Liver (tissue), 9 donors: ENCODE data around the gene REXO5. TPM values are rescaled to one million over a fixed set of nuclear protein-coding genes. Genes with fewer than 3 reads are reported as not detected.

Source experiments
- DNase-seq: peaks from one replicate; pipeline ENCODE4 v3.0.0-alpha.2; 2017; ENCODE audit warnings: low spot score
- H3K27ac ChIP-seq, 2 donors: one replicate each; pipeline ENCODE4 v1.7.0; 2013; ENCODE audit warnings: inconsistent platforms in 2 of 2, low read length in 2 of 2, control low read depth in 1 of 2, low read depth in 1 of 2, mild to moderate bottlenecking in 1 of 2
- H3K27me3 ChIP-seq, 4 donors: one replicate each; pipeline versions ENCODE4 v1.6.1 to v1.7.0; 2013; ENCODE audit warnings: low read length in 3 of 4, inconsistent platforms in 1 of 4, mild to moderate bottlenecking in 1 of 4, moderate library complexity in 1 of 4; ENCODE audit not compliant: control insufficient read depth in 4 of 4, insufficient read depth in 4 of 4
- H3K36me3 ChIP-seq, 4 donors: one replicate each; pipeline versions ENCODE4 v1.6.1 to v1.7.0; 2013; ENCODE audit warnings: low read length in 3 of 4, mild to moderate bottlenecking in 3 of 4, low read depth in 1 of 4, moderate library complexity in 1 of 4; ENCODE audit not compliant: control insufficient read depth in 4 of 4, insufficient read depth in 3 of 4
- H3K4me1 ChIP-seq, 4 donors: one replicate each; pipeline versions ENCODE4 v1.6.1 to v1.7.0; 2013; ENCODE audit warnings: low read length in 3 of 4, mild to moderate bottlenecking in 3 of 4, moderate library complexity in 1 of 4; ENCODE audit not compliant: control insufficient read depth in 4 of 4, insufficient read depth in 4 of 4
- H3K4me3 ChIP-seq, 3 donors: one replicate each; pipeline versions ENCODE4 v1.6.1 to v1.7.0; 2013; ENCODE audit warnings: low read length in 3 of 3, control low read depth in 1 of 3, low read depth in 1 of 3, mild to moderate bottlenecking in 1 of 3
- H3K9ac ChIP-seq, 2 donors: one replicate each; pipeline ENCODE4 v1.7.0; 2013; ENCODE audit warnings: low read length in 2 of 2, mild to moderate bottlenecking in 2 of 2, moderate library complexity in 2 of 2, control low read depth in 1 of 2, low read depth in 1 of 2
- H3K9me3 ChIP-seq, 4 donors: one replicate each; pipeline versions ENCODE4 v1.6.1 to v1.7.0; 2013; ENCODE audit warnings: low read length in 3 of 4; ENCODE audit not compliant: control insufficient read depth in 4 of 4
- EGR1 ChIP-seq, 2 donors: IDR thresholded peaks; 2 replicates each; pipeline ENCODE4 v1.6.1; 2016 to 2018; ENCODE audit warnings: antibody characterized with exemption in 2 of 2, low read depth in 2 of 2
- FOXA1 ChIP-seq: IDR thresholded peaks from 2 replicates; pipeline ENCODE4 v1.6.1; 2016; ENCODE audit warnings: antibody characterized with exemption
- FOXA2 ChIP-seq: IDR thresholded peaks from 2 replicates; pipeline ENCODE4 v1.6.1; 2016; ENCODE audit warnings: antibody characterized with exemption
- HNF4A ChIP-seq, 2 donors: conservative IDR thresholded peaks; 2 replicates each; pipeline ENCODE4 v1.6.1; 2016; ENCODE audit warnings: antibody characterized with exemption in 2 of 2, mild to moderate bottlenecking in 2 of 2
- HNF4G ChIP-seq: IDR thresholded peaks from 2 replicates; pipeline ENCODE4 v1.6.1; 2016; ENCODE audit warnings: antibody characterized with exemption
- JUND ChIP-seq, 2 donors: IDR thresholded peaks; 2 replicates each; pipeline ENCODE4 v1.6.1; 2016; ENCODE audit warnings: antibody characterized with exemption in 2 of 2
- NR2F2 ChIP-seq: IDR thresholded peaks from 2 replicates; pipeline ENCODE4 v1.6.1; 2016; ENCODE audit warnings: antibody characterized with exemption
- RAD21 ChIP-seq, 2 donors: IDR thresholded peaks; 2 replicates each; pipeline ENCODE4 v1.6.1; 2016; ENCODE audit warnings: antibody characterized with exemption in 2 of 2, mild to moderate bottlenecking in 2 of 2
- RXRA ChIP-seq, 2 donors: IDR thresholded peaks; 2 replicates each; pipeline ENCODE4 v1.6.1; 2017 to 2018; ENCODE audit warnings: antibody characterized with exemption in 2 of 2, mild to moderate bottlenecking in 1 of 2
- SP1 ChIP-seq: IDR thresholded peaks from 2 replicates; pipeline ENCODE4 v1.6.1; 2018; ENCODE audit warnings: antibody characterized with exemption, mild to moderate bottlenecking
- TAF1 ChIP-seq: conservative IDR thresholded peaks from 2 replicates; pipeline ENCODE4 v1.6.1; 2016; ENCODE audit warnings: antibody characterized with exemption, mild to moderate bottlenecking
- YY1 ChIP-seq: IDR thresholded peaks from 2 replicates; pipeline ENCODE4 v1.6.1; 2016; ENCODE audit warnings: antibody characterized with exemption, mild to moderate bottlenecking
- WGBS: extraction: QIAGEN DNeasy Blood & Tissue Kit; methylation state at CpG from one replicate; pipeline ENCODE4 v1.1.7; 2013; 5-methylcytosine and 5-hydroxymethylcytosine counted together
- polyA plus RNA-seq, 2 donors: library from polyadenylated mRNA; stranded (reverse) in 1 of 2; unstranded in 1 of 2; fragments of 200-250 nt in 1 of 2; fragments of >200 nt in 1 of 2; fragmentation: Nextera tagmentation in 1 of 2; extraction: Ambion mirVana in 1 of 2; gene quantifications; one replicate each; pipeline versions ENCODE4 v1.2.1 to v1.2.3, GENCODE V29; 2013 to 2015
- total RNA-seq, 2 donors: library from RNA; depleted of rRNA; stranded (reverse); fragments of >200 nt; gene quantifications; one replicate each; pipeline ENCODE4 v1.2.3, GENCODE V29; 2014
- TF ChIP-seq, protein P1 (sequence below): IDR thresholded peaks from 2 replicates; pipeline ENCODE4 v1.6.1; 2016; ENCODE audit warnings: antibody characterized with exemption
- TF ChIP-seq, protein P2 (sequence below): IDR thresholded peaks from 2 replicates; pipeline ENCODE4 v1.6.1; 2016; ENCODE audit warnings: antibody characterized with exemption
- TF ChIP-seq, protein P3 (sequence below): fragments of 150-350 bp; IDR thresholded peaks from 2 replicates; pipeline ENCODE4 v1.5.1; 2017; ENCODE audit warnings: improper control_type of control experiment, low read depth, low read length; ENCODE audit not compliant: missing input control
- TF ChIP-seq, protein P4 (sequence below): IDR thresholded peaks from 2 replicates; pipeline ENCODE4 v1.6.1; 2016; ENCODE audit warnings: antibody characterized with exemption
- TF ChIP-seq, protein P5 (sequence below): IDR thresholded peaks from 2 replicates; pipeline ENCODE4 v1.6.1; 2016; ENCODE audit warnings: antibody characterized with exemption, mild to moderate bottlenecking
- donor health status: healthy.
- donor health status: healthy.
- donor health status: healthy.
- donor health status: healthy.
- donor health status: healthy.

Gene REXO5
- total and polyA plus RNA-seq, 4 donors, result 0.83 to 10.6 (median 1.8) TPM

DNA sequence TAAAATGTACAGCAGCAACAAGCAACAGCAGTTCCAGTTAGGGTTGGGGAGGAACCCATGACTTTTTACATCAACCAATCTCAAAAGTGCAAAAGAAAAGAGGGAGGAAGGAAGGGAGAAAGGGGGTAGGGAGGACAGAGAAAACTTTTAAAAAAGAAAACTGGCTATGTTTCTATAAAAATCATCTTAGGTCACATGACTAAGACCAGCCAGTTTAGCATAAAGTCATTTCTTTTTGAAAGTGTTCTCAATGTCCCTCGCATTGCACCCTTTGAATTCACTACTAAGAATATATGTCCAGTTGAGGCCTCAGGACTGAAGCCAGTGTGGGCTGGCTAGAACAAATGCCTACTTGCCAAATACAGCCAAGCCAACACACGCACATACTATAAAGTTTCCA is 64.9 kb downstream of the REXO5 start:
- DNase-seq, result no peak
- Histone ChIP-seq H3K9ac (no peak overlapping the region), H3K36me3 (no peaks in the 10 kb centered on the region), H3K4me3 (no peak overlapping the region), H3K27me3 (no peaks in the 10 kb centered on the region), H3K4me1 (peaks cover 8 to 87% (median 68%) of the 10 kb centered on the region in 4 donors), H3K9me3 (no peaks in the 10 kb centered on the region), H3K27ac (no peak overlapping the region)
- 32% methylated on average over 2 of the region's 2 CpGs for WGBS
- TF ChIP-seq, protein P1, sequence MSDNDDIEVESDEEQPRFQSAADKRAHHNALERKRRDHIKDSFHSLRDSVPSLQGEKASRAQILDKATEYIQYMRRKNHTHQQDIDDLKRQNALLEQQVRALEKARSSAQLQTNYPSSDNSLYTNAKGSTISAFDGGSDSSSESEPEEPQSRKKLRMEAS, result no peak
- TF ChIP-seq FOXA1 (no peak), FOXA2 (no peak), YY1 (no peak), HNF4G (no peak), RAD21 (IDR thresholded peaks at IDR 0.05) (no peak), JUND (IDR thresholded peaks at IDR 0.05) (no peak), RXRA (IDR thresholded peaks at IDR 0.05) (no peak), NR2F2 (no peak)
- TF ChIP-seq, protein P2, sequence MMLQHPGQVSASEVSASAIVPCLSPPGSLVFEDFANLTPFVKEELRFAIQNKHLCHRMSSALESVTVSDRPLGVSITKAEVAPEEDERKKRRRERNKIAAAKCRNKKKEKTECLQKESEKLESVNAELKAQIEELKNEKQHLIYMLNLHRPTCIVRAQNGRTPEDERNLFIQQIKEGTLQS, result no peak
- TF ChIP-seq, protein P3, sequence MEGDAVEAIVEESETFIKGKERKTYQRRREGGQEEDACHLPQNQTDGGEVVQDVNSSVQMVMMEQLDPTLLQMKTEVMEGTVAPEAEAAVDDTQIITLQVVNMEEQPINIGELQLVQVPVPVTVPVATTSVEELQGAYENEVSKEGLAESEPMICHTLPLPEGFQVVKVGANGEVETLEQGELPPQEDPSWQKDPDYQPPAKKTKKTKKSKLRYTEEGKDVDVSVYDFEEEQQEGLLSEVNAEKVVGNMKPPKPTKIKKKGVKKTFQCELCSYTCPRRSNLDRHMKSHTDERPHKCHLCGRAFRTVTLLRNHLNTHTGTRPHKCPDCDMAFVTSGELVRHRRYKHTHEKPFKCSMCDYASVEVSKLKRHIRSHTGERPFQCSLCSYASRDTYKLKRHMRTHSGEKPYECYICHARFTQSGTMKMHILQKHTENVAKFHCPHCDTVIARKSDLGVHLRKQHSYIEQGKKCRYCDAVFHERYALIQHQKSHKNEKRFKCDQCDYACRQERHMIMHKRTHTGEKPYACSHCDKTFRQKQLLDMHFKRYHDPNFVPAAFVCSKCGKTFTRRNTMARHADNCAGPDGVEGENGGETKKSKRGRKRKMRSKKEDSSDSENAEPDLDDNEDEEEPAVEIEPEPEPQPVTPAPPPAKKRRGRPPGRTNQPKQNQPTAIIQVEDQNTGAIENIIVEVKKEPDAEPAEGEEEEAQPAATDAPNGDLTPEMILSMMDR, result no peak

DNA sequence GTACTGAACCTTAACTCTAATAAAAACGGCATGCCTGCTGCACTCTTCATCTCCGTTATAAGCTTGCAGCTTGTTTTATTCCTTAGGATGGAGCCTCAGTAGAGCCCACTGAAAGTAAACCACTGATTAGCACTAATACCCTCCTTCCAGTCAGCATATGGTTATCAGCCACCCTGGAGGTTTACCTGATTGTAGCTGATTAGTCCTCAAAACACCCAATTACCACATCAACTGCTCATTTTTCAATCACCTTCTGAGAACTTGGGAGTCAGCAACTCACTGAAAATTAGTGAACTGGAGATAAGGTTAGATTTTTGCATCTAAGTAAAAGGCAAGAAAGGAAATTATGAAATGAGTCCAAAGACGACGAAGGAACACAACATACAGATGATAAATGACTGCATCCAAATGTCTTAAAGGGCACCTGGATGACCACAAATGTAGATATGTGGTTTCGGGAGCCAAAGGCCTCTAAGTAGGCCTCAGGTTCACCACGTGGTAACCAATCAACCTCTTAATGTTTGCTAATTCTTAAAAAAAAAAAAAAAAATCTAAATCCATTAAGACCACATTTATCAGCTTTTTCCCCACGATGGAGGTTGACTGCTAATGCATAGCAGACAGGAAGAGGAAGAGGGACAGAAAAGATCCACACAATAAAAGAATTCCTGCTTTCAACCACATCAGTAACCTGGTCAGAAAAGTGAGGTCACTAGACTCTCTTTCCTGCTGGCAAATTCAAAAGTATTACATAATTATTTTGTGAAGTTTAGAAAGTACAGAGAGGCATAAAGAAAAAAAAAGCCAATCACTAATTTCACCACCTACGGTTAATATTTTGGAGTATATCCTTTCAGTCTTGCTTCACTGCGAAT is 65.9 kb downstream of the REXO5 start:
- Histone ChIP-seq H3K9me3 (no peaks in the 10 kb centered on the region), H3K4me3 (no peak overlapping the region), H3K9ac (no peak overlapping the region), H3K36me3 (no peaks in the 10 kb centered on the region), H3K27ac (peak overlapping the region; percentile 21 to 26), H3K27me3 (no peaks in the 10 kb centered on the region), H3K4me1 (peaks cover 5 to 78% (median 60%) of the 10 kb centered on the region in 4 donors)
- 77% methylated on average over 9 of the region's 9 CpGs for WGBS
- no peak for DNase-seq
- TF ChIP-seq TAF1 (no peak), FOXA1 (no peak), YY1 (no peak), EGR1 (IDR thresholded peaks at IDR 0.05; ENCODE audit: low read depth in 2 of 2) (no peak), RAD21 (IDR thresholded peaks at IDR 0.05) (no peak), SP1 (no peak), HNF4A (conservative IDR thresholded peaks at IDR 0.05) (no peak), FOXA2 (no peak), NR2F2 (no peak), HNF4G (no peak), JUND (IDR thresholded peaks at IDR 0.05) (no peak), RXRA (IDR thresholded peaks at IDR 0.05) (no peak)
- TF ChIP-seq, protein P4, sequence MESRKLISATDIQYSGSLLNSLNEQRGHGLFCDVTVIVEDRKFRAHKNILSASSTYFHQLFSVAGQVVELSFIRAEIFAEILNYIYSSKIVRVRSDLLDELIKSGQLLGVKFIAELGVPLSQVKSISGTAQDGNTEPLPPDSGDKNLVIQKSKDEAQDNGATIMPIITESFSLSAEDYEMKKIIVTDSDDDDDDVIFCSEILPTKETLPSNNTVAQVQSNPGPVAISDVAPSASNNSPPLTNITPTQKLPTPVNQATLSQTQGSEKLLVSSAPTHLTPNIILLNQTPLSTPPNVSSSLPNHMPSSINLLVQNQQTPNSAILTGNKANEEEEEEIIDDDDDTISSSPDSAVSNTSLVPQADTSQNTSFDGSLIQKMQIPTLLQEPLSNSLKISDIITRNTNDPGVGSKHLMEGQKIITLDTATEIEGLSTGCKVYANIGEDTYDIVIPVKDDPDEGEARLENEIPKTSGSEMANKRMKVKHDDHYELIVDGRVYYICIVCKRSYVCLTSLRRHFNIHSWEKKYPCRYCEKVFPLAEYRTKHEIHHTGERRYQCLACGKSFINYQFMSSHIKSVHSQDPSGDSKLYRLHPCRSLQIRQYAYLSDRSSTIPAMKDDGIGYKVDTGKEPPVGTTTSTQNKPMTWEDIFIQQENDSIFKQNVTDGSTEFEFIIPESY, result no peak
- TF ChIP-seq, protein P5, sequence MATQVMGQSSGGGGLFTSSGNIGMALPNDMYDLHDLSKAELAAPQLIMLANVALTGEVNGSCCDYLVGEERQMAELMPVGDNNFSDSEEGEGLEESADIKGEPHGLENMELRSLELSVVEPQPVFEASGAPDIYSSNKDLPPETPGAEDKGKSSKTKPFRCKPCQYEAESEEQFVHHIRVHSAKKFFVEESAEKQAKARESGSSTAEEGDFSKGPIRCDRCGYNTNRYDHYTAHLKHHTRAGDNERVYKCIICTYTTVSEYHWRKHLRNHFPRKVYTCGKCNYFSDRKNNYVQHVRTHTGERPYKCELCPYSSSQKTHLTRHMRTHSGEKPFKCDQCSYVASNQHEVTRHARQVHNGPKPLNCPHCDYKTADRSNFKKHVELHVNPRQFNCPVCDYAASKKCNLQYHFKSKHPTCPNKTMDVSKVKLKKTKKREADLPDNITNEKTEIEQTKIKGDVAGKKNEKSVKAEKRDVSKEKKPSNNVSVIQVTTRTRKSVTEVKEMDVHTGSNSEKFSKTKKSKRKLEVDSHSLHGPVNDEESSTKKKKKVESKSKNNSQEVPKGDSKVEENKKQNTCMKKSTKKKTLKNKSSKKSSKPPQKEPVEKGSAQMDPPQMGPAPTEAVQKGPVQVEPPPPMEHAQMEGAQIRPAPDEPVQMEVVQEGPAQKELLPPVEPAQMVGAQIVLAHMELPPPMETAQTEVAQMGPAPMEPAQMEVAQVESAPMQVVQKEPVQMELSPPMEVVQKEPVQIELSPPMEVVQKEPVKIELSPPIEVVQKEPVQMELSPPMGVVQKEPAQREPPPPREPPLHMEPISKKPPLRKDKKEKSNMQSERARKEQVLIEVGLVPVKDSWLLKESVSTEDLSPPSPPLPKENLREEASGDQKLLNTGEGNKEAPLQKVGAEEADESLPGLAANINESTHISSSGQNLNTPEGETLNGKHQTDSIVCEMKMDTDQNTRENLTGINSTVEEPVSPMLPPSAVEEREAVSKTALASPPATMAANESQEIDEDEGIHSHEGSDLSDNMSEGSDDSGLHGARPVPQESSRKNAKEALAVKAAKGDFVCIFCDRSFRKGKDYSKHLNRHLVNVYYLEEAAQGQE, result no peak
- TF ChIP-seq, protein P1, result no peak
- TF ChIP-seq, protein P3, result no peak
- TF ChIP-seq, protein P2, result no peak
